ENCODE results near the gene ADGRL1.

DNA sequence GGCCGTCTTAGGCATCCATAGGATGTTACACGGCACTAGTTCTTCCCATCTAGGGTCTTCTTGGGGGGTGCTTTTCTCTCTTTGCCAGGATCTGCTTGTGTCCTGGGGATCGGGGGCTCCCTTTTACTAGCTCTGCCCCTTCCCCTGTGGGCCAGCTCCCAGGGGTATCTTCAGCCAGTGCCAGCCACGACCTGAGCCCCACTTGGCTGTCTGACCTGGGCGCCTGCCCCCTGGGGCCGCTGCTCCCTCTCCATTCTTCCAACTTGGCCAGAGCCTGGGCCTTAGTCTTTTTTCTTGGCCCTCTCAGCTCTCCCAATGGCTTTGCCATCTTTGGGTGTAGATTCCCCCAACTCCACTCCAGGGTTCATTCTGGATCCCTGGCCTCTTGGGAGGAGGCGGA, 91.5 kb downstream of the ADGRL1 start:
- TF ChIP-seq POLR2AphosphoS5 (IDR thresholded peaks at IDR 0.05; ENCODE audit: low read depth, low read length) (no peak), FOXP2 (optimal IDR thresholded peaks at IDR 0.05; ENCODE audit: borderline replicate concordance, extremely low read depth, extremely low read length, insufficient read depth) (no peak), TAF1 (IDR thresholded peaks at IDR 0.05; ENCODE audit: borderline replicate concordance, insufficient read depth, low read length) (no peak), SIN3A (IDR thresholded peaks at IDR 0.05; ENCODE audit: borderline replicate concordance, insufficient read depth, low read length) (no peak)
- TF ChIP-seq, protein P1, sequence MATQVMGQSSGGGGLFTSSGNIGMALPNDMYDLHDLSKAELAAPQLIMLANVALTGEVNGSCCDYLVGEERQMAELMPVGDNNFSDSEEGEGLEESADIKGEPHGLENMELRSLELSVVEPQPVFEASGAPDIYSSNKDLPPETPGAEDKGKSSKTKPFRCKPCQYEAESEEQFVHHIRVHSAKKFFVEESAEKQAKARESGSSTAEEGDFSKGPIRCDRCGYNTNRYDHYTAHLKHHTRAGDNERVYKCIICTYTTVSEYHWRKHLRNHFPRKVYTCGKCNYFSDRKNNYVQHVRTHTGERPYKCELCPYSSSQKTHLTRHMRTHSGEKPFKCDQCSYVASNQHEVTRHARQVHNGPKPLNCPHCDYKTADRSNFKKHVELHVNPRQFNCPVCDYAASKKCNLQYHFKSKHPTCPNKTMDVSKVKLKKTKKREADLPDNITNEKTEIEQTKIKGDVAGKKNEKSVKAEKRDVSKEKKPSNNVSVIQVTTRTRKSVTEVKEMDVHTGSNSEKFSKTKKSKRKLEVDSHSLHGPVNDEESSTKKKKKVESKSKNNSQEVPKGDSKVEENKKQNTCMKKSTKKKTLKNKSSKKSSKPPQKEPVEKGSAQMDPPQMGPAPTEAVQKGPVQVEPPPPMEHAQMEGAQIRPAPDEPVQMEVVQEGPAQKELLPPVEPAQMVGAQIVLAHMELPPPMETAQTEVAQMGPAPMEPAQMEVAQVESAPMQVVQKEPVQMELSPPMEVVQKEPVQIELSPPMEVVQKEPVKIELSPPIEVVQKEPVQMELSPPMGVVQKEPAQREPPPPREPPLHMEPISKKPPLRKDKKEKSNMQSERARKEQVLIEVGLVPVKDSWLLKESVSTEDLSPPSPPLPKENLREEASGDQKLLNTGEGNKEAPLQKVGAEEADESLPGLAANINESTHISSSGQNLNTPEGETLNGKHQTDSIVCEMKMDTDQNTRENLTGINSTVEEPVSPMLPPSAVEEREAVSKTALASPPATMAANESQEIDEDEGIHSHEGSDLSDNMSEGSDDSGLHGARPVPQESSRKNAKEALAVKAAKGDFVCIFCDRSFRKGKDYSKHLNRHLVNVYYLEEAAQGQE (IDR thresholded peaks at IDR 0.05; ENCODE audit: insufficient read depth in 1 of 2, low read depth in 2 of 2, low read length in 2 of 2): no peak

Data from PFSK-1 (cell line).